Astrocyte (in vitro differentiated cells and primary cell): ENCODE data around the gene CKAP5. TPM values are rescaled to one million over a fixed set of nuclear protein-coding genes. Genes with fewer than 3 reads are reported as not detected.

Experiments used
- DNase-seq: peaks from one replicate; pipeline ENCODE4 v3.0.0-alpha.2; 2010; ENCODE audit warnings: low read depth
- FAIRE-seq: peaks from 2 replicates; lab custom pipeline; 2011; peaks lifted over from hg19 to GRCh38; lab: Jason Lieb, UNC
- H2AFZ ChIP-seq: 2 replicates; pipeline ENCODE4 v1.6.0; 2012; ENCODE audit warnings: low read depth, low read length, inconsistent platforms
- H3K27ac ChIP-seq: 2 replicates; pipeline ENCODE4 v1.5.1; 2011; ENCODE audit warnings: low read depth, low read length, inconsistent platforms
- H3K27me3 ChIP-seq: 2 replicates; pipeline ENCODE4 v1.6.0; 2011; ENCODE audit warnings: low read length, inconsistent platforms; ENCODE audit not compliant: insufficient read depth
- H3K36me3 ChIP-seq: 2 replicates; pipeline ENCODE4 v1.5.1; 2011; ENCODE audit warnings: low read length, inconsistent platforms; ENCODE audit not compliant: insufficient read depth
- H3K4me1 ChIP-seq: 2 replicates; pipeline ENCODE4 v1.5.1; 2011; ENCODE audit warnings: low read length, inconsistent platforms; ENCODE audit not compliant: insufficient read depth
- H3K4me2 ChIP-seq: 2 replicates; pipeline ENCODE4 v1.6.0; 2012; ENCODE audit warnings: low read length, inconsistent platforms
- H3K4me3 ChIP-seq: 2 replicates; pipeline ENCODE4 v1.5.1; 2011; ENCODE audit warnings: low read depth, mild to moderate bottlenecking, low read length, inconsistent platforms; ENCODE audit not compliant: insufficient read depth
- H3K79me2 ChIP-seq: 2 replicates; pipeline ENCODE4 v1.6.0; 2012; ENCODE audit warnings: mild to moderate bottlenecking, low read length, inconsistent platforms; ENCODE audit not compliant: insufficient read depth
- H3K9ac ChIP-seq: 2 replicates; pipeline ENCODE4 v1.6.0; 2012; ENCODE audit warnings: mild to moderate bottlenecking, low read length, inconsistent platforms
- H3K9me3 ChIP-seq: 2 replicates; pipeline ENCODE4 v1.5.1; 2012; ENCODE audit warnings: low read depth, mild to moderate bottlenecking, low read length, inconsistent platforms; ENCODE audit not compliant: insufficient read depth
- H4K20me1 ChIP-seq: 2 replicates; pipeline ENCODE4 v1.6.0; 2012; ENCODE audit warnings: low read length, inconsistent platforms; ENCODE audit not compliant: insufficient read depth
- H3K27ac Mint-ChIP-seq: one replicate; pipeline ENCODE4 v1.8.0; 2021; ENCODE audit warnings: mild to moderate bottlenecking, mixed read lengths; ENCODE audit not compliant: unreplicated experiment
- H3K27me3 Mint-ChIP-seq: one replicate; pipeline ENCODE4 v1.8.0; 2021; ENCODE audit warnings: low read depth, mixed read lengths; ENCODE audit not compliant: unreplicated experiment
- H3K36me3 Mint-ChIP-seq: one replicate; pipeline ENCODE4 v1.8.0; 2021; ENCODE audit warnings: low read depth, mixed read lengths; ENCODE audit not compliant: unreplicated experiment
- H3K4me1 Mint-ChIP-seq: one replicate; pipeline ENCODE4 v1.8.0; 2021; ENCODE audit warnings: low read depth, mixed read lengths; ENCODE audit not compliant: unreplicated experiment
- H3K4me3 Mint-ChIP-seq: one replicate; pipeline ENCODE4 v1.8.0; 2021; ENCODE audit warnings: mild to moderate bottlenecking, moderate library complexity, mixed read lengths; ENCODE audit not compliant: unreplicated experiment
- H3K9me3 Mint-ChIP-seq: one replicate; pipeline ENCODE4 v1.8.0; 2021; ENCODE audit warnings: mild to moderate bottlenecking, mixed read lengths; ENCODE audit not compliant: unreplicated experiment
- CTCF ChIP-seq: IDR thresholded peaks from 2 replicates; pipeline ENCODE4 v1.5.1; 2011; ENCODE audit warnings: low read depth, mild to moderate bottlenecking, inconsistent platforms, low read length, moderate library complexity; ENCODE audit not compliant: insufficient read depth
- EZH2 ChIP-seq: IDR thresholded peaks from 2 replicates; pipeline ENCODE4 v1.6.1; 2012; ENCODE audit warnings: mild to moderate bottlenecking, low read length, inconsistent platforms; ENCODE audit not compliant: insufficient read depth
- total RNA-seq: library from RNA; stranded (reverse); gene quantifications from 2 replicates; pipeline ENCODE4 v1.2.1, GENCODE V29; 2021

Gene CKAP5
- total RNA-seq, 1 donor from 2014 or later, result 99.9 TPM

GRCh38 chr11:46722566-46723358, 123.3 kb downstream of the CKAP5 start:
- no peak overlapping the region for H3K4me3 Mint-ChIP-seq
- peaks cover 3% of the 10 kb centered on the region for H3K4me1 ChIP-seq
- H3K9ac ChIP-seq, result no peak overlapping the region
- no peaks in the 10 kb centered on the region for H3K9me3 Mint-ChIP-seq
- no peaks in the 10 kb centered on the region for H3K27me3 ChIP-seq
- H3K9me3 ChIP-seq, result no peaks in the 10 kb centered on the region
- H3K36me3 Mint-ChIP-seq, result peaks cover 3% of the 10 kb centered on the region
- no peak overlapping the region for H3K4me3 ChIP-seq
- no peaks in the 10 kb centered on the region for H3K36me3 ChIP-seq
- peaks cover 3% of the 10 kb centered on the region for H3K27me3 Mint-ChIP-seq
- no peak for DNase-seq
- no peak overlapping the region for H3K4me2 ChIP-seq
- H3K79me2 ChIP-seq, result no peaks in the 10 kb centered on the region
- no peak for FAIRE-seq
- H3K4me1 Mint-ChIP-seq, result peaks cover 12% of the 10 kb centered on the region
- H3K27ac Mint-ChIP-seq, result no peak overlapping the region
- no peak for TF ChIP-seq EZH2
- no peak for TF ChIP-seq CTCF
- H3K27ac ChIP-seq, result no peak overlapping the region
- H2AFZ ChIP-seq, result no peak overlapping the region
- no peaks in the 10 kb centered on the region for H4K20me1 ChIP-seq

GRCh38 chr11:46721286-46721685, 124.8 kb downstream of the CKAP5 start:
- Mint-ChIP-seq H3K4me3 (no peak overlapping the region), H3K9me3 (no peaks in the 10 kb centered on the region), H3K27ac (no peak overlapping the region), H3K36me3 (peaks cover 3% of the 10 kb centered on the region), H3K4me1 (peaks cover 12% of the 10 kb centered on the region), H3K27me3 (no peaks in the 10 kb centered on the region)
- Histone ChIP-seq H3K4me1 (peaks cover 3% of the 10 kb centered on the region), H4K20me1 (no peaks in the 10 kb centered on the region), H3K4me2 (no peak overlapping the region), H3K9me3 (no peaks in the 10 kb centered on the region), H2AFZ (no peak overlapping the region), H3K27ac (no peak overlapping the region), H3K36me3 (no peaks in the 10 kb centered on the region), H3K79me2 (no peaks in the 10 kb centered on the region), H3K27me3 (no peaks in the 10 kb centered on the region), H3K4me3 (no peak overlapping the region), H3K9ac (no peak overlapping the region)
- DNase-seq (no peak), FAIRE-seq (no peak)
- no peak for TF ChIP-seq EZH2
- TF ChIP-seq CTCF, result no peak

- no peaks in the 10 kb centered on the region for H3K9me3 ChIP-seq
- FAIRE-seq, result no peak
- H3K9ac ChIP-seq, result no peak overlapping the region
- no peaks in the 10 kb centered on the region for H3K9me3 Mint-ChIP-seq
- no peak overlapping the region for H3K4me2 ChIP-seq
- no peaks in the 10 kb centered on the region for H3K27me3 ChIP-seq
- H2AFZ ChIP-seq, result no peak overlapping the region
- no peaks in the 10 kb centered on the region for H3K27me3 Mint-ChIP-seq
- H3K4me3 ChIP-seq, result no peak overlapping the region
- H3K4me1 ChIP-seq, result peaks cover 11% of the 10 kb centered on the region
- H3K36me3 ChIP-seq, result no peaks in the 10 kb centered on the region
- peaks cover 16% of the 10 kb centered on the region for H3K4me1 Mint-ChIP-seq
- peaks cover 3% of the 10 kb centered on the region for H3K36me3 Mint-ChIP-seq
- DNase-seq, result no peak
- TF ChIP-seq CTCF, result no peak
- TF ChIP-seq EZH2, result no peak
- H3K27ac Mint-ChIP-seq, result no peak overlapping the region
- no peaks in the 10 kb centered on the region for H3K79me2 ChIP-seq
- H4K20me1 ChIP-seq, result no peaks in the 10 kb centered on the region
- H3K4me3 Mint-ChIP-seq, result no peak overlapping the region
- H3K27ac ChIP-seq, result no peak overlapping the region
Observed at GRCh38 chr11:46719543-46720218, 126.4 kb downstream of the CKAP5 start.
